PFSK-1 (cell line): Measurements from ENCODE around the gene SYS1.

Source experiments
- FOXP2 ChIP-seq: optimal IDR thresholded peaks from 2 replicates; pipeline ENCODE3; 2011; ENCODE audit warnings: borderline replicate concordance, control low read depth, inconsistent platforms; ENCODE audit not compliant: insufficient read depth; ENCODE audit errors: extremely low read length, extremely low read depth
- POLR2AphosphoS5 ChIP-seq: IDR thresholded peaks from 2 replicates; pipeline ENCODE4 v1.6.1; 2012; ENCODE audit warnings: low read depth, mild to moderate bottlenecking, control low read depth, low read length, moderate library complexity
- SIN3A ChIP-seq: IDR thresholded peaks from 2 replicates; pipeline ENCODE4 v1.6.1; 2012; ENCODE audit warnings: mild to moderate bottlenecking, low read length, moderate library complexity, borderline replicate concordance; ENCODE audit not compliant: insufficient read depth
- TAF1 ChIP-seq: IDR thresholded peaks from 2 replicates; pipeline ENCODE4 v1.6.1; 2012; ENCODE audit warnings: low read length, control low read depth, borderline replicate concordance; ENCODE audit not compliant: insufficient read depth
- TF ChIP-seq, protein P1 (sequence below), 2 experiments: IDR thresholded peaks; 2 replicates each; pipeline versions ENCODE4 v1.6.1 to v1.8.0; 2011 to 2012; ENCODE audit warnings: low read depth in 2 of 2, low read length in 2 of 2, control low read depth in 1 of 2, inconsistent platforms in 1 of 2, mild to moderate bottlenecking in 1 of 2, moderate library complexity in 1 of 2; ENCODE audit not compliant: insufficient read depth in 1 of 2

The SYS1 gene

DNA sequence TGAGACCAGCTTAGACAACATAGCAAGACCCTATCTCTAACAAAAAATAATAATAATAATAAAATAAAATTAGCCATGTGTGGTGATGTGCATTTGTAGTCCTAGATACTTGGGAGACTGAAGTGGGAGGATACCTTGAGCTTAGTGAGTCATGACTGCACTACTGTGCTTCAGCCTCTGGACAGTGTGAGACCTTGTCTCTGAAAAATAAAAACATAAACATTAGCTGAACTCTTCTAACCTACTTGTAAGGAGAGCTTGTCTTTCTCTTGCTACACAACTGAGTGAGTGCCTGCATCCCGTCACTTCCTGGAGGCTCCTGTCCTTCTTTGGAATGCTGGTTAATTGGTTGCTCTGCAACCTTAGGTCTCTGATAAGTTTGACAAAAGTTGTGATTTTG lies 40.0 kb downstream of the SYS1 start:
- no peak for TF ChIP-seq TAF1
- no peak for TF ChIP-seq SIN3A

DNA sequence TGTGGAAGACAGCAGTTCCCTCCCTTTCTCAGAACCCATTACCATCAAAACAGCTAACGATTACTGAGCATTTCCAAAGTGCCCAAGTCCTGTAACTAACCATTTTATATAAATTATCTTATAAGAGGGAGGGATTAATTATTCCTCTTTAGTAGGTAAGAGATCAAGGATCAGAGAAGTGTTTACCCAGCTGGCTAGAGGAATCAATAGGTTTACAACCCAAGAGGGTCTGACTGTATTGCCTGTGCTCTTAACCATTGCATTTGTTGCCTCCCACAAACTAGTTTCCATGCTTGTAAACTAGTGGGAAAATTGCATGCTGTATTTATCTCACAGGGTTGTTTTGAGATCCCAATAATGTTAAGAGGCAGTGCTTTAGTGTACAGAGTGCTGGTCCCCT lies 41.5 kb downstream of the SYS1 start:
- TF ChIP-seq POLR2AphosphoS5: no peak
- no peak for TF ChIP-seq FOXP2
- TF ChIP-seq TAF1: no peak
- TF ChIP-seq, protein P1, sequence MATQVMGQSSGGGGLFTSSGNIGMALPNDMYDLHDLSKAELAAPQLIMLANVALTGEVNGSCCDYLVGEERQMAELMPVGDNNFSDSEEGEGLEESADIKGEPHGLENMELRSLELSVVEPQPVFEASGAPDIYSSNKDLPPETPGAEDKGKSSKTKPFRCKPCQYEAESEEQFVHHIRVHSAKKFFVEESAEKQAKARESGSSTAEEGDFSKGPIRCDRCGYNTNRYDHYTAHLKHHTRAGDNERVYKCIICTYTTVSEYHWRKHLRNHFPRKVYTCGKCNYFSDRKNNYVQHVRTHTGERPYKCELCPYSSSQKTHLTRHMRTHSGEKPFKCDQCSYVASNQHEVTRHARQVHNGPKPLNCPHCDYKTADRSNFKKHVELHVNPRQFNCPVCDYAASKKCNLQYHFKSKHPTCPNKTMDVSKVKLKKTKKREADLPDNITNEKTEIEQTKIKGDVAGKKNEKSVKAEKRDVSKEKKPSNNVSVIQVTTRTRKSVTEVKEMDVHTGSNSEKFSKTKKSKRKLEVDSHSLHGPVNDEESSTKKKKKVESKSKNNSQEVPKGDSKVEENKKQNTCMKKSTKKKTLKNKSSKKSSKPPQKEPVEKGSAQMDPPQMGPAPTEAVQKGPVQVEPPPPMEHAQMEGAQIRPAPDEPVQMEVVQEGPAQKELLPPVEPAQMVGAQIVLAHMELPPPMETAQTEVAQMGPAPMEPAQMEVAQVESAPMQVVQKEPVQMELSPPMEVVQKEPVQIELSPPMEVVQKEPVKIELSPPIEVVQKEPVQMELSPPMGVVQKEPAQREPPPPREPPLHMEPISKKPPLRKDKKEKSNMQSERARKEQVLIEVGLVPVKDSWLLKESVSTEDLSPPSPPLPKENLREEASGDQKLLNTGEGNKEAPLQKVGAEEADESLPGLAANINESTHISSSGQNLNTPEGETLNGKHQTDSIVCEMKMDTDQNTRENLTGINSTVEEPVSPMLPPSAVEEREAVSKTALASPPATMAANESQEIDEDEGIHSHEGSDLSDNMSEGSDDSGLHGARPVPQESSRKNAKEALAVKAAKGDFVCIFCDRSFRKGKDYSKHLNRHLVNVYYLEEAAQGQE (IDR thresholded peaks at IDR 0.05; ENCODE audit: insufficient read depth in 1 of 2, low read depth in 2 of 2, low read length in 2 of 2): no peak
- no peak for TF ChIP-seq SIN3A

DNA sequence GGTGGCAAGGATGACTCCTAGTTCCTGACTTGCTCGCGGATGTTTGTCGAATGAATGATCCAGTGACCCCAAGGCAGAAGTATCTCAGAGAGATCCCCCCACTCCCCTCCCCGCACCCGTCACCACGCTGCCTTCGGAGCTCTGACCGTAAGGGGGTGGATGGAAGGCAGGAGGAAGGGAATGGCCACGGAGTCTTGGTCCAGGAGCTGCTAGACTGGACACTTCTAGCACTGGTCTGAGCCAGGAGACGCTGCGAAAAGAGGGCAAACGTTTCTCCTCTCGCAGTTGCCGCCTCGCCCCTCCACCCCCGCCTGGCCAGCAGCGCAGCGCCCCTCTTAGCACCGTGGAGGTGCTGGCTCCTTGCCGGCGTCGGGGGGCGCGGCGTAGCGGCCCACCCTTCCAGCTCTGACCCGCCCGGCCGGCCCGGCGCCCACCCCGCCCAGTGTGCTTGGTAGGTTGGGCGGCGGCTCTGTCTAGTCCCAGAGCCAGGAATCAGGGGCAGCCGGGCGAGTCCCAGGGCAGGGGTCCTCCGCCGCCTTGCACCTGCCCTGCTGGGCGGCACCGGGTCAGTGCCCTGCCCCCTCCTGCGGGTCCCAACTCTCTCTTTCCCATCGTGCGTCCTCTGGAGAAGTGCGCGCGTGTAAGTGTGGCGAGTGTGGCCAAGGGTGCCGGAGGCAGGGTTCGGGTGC lies 42.8 kb downstream of the SYS1 start:
- TF ChIP-seq FOXP2: no peak
- TF ChIP-seq, protein P1 (IDR thresholded peaks at IDR 0.05; ENCODE audit: insufficient read depth in 1 of 2, low read depth in 2 of 2, low read length in 2 of 2): no peak
- no peak for TF ChIP-seq SIN3A
- TF ChIP-seq TAF1: no peak
- TF ChIP-seq POLR2AphosphoS5: no peak

DNA sequence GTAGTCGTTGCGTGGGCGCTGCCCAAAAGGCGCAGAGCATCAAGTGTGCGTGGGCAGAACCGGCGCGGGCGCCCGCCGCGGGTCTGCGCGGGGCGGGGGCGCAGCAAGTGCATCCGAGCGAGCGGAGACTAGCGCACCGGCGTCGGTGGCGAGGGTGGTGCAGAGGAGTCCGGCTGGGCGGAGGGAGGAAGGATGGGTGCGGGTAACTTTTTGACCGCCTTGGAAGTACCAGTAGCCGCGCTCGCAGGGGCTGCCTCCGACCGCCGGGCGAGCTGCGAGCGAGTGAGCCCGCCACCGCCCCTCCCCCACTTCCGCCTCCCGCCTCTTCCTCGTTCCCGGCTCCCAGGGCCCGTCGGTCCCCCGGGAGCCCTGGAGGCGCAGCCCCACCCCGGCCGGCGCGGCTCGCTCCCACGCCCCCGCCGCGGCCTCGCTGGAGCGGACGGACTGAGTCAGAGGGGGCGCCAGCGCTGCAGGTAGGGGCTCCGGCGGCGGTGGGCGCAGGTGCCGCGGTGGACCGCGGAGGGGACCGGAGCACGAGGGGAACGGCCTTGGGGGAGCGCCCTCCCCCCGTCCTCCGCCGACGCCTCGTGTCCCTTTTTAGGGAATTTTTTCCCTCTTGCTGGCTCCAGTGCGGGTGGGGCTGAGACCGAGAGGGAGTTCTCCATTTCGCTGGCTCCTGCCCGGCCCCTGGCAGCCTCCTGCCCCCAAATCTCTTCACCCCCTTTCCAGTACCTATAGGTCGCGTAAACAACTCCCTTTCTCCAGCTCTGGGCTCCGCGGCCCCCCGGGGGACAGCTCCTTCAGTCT lies 43.5 kb downstream of the SYS1 start:
- TF ChIP-seq, protein P1 (IDR thresholded peaks at IDR 0.05; ENCODE audit: insufficient read depth in 1 of 2, low read depth in 2 of 2, low read length in 2 of 2): no peak
- TF ChIP-seq FOXP2 (no peak), POLR2AphosphoS5 (no peak), SIN3A (no peak), TAF1 (no peak)

DNA sequence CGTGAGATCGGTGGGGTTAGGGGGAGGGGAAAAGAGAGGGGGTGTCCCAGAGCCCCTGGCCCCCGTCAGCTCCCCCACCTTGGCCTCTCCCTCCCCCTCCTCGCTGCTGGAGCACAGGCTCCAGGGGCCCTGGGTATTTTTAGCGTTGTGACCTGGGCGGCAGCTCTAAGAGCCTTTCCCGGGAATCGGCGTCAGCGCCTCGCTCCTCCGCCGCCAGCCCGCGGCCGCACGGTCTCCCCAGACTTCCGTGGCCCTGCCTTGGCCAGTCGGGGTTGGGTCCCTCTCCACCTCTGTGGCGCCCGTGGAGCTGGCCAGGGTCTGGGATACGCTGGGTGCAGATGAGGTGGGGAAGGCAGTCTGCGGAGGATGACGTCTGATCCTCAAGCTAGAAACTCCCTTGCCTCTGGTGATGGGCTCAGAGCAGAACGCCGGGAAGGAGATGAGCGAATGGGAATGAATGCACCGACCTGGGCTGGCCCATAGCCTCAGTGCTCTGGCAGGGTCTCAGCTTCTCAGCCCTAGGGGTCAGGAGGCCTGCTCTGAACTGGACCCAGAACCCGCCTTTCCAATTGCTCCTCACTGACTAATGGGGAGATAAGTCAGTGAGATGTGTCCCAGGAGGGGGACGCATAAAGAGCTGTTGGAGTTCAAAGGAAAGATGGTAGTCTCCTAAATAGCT lies 44.2 kb downstream of the SYS1 start:
- TF ChIP-seq FOXP2 (no peak), SIN3A (no peak)

DNA sequence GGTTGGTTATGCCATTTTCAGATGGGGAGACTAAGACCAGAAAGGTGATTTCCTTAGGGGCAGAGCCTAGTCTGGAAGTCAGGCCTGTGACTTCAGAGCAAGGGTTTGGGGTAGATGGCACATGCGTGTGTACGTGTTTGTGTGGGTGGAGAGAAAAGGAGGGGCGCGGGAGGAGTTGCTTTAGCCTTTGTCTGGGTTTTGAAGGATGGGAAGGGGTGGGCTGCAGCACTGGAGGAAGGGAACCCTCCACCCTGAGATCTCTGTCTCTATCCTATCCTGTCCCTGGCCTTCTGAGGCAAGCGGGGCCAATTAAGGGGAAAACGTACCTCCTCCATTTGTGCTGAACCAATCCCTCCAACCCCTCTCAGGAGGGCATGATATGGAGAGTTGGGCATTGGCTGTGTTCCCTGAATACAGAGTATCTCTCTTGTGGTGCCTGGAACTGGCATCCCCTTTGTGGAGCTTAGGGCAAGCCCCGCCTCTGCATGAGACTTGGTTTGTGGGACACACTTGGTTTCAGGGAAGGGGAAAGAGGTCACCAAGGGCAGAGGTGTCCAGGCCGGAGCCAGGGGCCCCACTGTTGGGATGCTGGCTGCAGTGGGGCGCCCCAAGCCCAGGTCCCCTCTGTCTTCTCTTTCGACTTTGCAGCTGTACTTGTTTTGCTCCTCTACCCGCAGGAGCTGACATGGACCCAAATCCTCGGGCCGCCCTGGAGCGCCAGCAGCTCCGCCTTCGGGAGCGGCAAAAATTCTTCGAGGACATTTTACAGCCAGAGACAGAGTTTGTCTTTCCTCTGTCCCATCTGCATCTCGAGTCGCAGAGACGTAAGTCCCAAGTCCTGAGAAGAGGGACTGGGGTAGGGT lies 45.1 kb downstream of the SYS1 start, which contains the start of gene DBNDD2:
DBNDD2 (plus strand) TSS at position 507 of the 863 bp plus-strand sequence; CDS start at position 686, 179 bp downstream.
- TF ChIP-seq FOXP2 (no peak), TAF1 (no peak), SIN3A (no peak), POLR2AphosphoS5 (no peak)
- TF ChIP-seq, protein P1 (IDR thresholded peaks at IDR 0.05; ENCODE audit: insufficient read depth in 1 of 2, low read depth in 2 of 2, low read length in 2 of 2): no peak
